ENCODE data around the gene VWCE. TPM values are rescaled to one million over a fixed set of nuclear protein-coding genes. Genes with fewer than 3 reads are reported as not detected.

Gene VWCE
- total RNA-seq, 1 donor from 2014 or later: 20.0 TPM

DNA sequence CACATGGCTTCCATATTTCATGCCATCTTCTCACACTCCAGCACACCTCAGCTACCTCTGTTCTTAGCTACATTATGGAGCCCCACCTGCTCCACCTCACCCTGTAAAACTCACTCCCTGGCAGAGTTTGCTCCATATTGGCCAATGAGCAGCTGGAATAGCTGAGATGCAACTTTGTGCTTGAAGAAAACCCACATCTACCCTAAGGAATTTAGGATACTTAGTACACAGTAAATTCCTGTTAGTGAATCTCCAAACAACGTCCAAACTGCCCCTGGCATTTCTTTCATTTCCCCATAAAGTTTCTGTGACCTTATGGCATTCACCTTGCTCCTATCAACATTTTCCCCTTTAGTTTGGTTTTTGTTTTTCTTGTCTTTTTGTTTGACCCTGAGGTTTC is 2.2 kb upstream of the VWCE start:
- H3K27ac Mint-ChIP-seq: peak overlapping the region; percentile 10
- no peak for DNase-seq (ENCODE audit: extremely low spot score, unreplicated experiment)
- peak overlapping the region; percentile 40 for H3K4me3 Mint-ChIP-seq
- H3K4me1 Mint-ChIP-seq (ENCODE audit: unreplicated experiment): peaks cover 24% of the 10 kb centered on the region
- H3K36me3 Mint-ChIP-seq: peaks cover 34% of the 10 kb centered on the region
- TF ChIP-seq, protein P1, sequence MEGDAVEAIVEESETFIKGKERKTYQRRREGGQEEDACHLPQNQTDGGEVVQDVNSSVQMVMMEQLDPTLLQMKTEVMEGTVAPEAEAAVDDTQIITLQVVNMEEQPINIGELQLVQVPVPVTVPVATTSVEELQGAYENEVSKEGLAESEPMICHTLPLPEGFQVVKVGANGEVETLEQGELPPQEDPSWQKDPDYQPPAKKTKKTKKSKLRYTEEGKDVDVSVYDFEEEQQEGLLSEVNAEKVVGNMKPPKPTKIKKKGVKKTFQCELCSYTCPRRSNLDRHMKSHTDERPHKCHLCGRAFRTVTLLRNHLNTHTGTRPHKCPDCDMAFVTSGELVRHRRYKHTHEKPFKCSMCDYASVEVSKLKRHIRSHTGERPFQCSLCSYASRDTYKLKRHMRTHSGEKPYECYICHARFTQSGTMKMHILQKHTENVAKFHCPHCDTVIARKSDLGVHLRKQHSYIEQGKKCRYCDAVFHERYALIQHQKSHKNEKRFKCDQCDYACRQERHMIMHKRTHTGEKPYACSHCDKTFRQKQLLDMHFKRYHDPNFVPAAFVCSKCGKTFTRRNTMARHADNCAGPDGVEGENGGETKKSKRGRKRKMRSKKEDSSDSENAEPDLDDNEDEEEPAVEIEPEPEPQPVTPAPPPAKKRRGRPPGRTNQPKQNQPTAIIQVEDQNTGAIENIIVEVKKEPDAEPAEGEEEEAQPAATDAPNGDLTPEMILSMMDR (conservative IDR thresholded peaks at IDR 0.05): no peak
- no peaks in the 10 kb centered on the region for H3K9me3 Mint-ChIP-seq
- peaks cover 15% of the 10 kb centered on the region for H3K27me3 Mint-ChIP-seq

DNA sequence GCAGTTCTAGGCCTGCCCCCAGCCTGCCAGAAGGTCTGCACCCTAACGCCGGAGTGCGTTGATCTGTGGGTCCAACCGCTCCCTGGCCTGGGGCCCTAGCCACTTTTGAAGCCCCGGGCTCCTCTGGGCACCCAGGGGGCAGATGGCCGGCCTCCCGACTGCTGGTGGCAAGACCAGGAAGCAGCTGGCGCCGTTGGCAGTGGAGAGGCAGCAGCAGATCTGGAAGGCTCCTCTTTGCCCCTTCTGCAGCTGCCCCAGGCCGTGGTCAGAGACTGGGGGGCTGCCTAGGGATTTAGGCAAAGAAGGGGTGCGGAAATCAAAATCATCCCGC is 445 bp upstream of the VWCE start:
- peaks cover 17% of the 10 kb centered on the region for H3K27me3 Mint-ChIP-seq
- no peak for DNase-seq (ENCODE audit: extremely low spot score, unreplicated experiment)
- H3K4me1 Mint-ChIP-seq (ENCODE audit: unreplicated experiment): peaks cover 24% of the 10 kb centered on the region
- H3K4me3 Mint-ChIP-seq: peak overlapping the region; percentile 80
- H3K9me3 Mint-ChIP-seq: no peaks in the 10 kb centered on the region
- peaks cover 22% of the 10 kb centered on the region for H3K36me3 Mint-ChIP-seq
- H3K27ac Mint-ChIP-seq: no peak overlapping the region
- TF ChIP-seq, protein P1 (conservative IDR thresholded peaks at IDR 0.05): no peak

DNA sequence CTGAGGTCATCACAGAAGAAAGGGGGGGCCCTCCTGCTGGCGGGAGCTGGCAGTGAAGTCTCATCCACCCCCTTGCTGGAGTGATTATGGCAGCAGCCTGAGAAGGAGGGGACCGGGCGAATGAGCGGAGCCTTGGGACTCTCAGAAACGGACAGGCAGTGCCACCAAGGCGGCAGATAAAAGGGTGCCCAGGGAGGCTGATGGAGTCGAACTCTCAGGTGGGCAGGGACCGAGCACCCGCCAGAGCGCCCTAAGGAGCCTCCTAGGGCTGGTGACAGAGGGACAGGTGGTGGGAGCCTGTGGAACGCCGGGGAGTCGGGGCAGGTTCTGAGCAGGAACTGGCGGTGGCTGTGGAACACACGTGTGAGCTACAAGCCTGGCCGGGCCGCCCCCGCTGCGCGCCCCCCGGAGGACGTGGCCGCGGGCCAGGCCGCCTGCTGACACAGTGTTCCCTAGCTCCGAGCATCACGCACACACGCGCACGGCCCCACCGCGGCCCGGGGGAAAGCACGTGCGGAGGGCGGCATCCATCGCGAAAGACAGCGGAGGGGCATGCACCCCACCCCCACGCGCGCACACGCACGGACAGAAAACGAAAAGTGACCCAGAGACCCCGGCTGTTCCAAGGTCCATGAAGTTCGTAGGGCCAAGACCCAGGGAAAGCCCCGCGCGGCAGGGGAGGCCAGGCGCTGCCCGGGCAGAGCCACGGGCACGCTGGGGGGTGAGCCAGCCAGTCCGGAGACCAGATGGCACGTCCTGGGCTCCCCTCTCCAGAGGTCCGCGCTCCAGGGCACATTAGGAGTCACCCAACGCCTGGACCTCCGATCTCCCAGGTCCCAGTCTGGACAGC is 1.0 kb downstream of the VWCE start:
- Mint-ChIP-seq H3K4me1 (ENCODE audit: unreplicated experiment) (peaks cover 24% of the 10 kb centered on the region), H3K27ac (peak overlapping the region; percentile 84), H3K9me3 (no peaks in the 10 kb centered on the region)

DNA sequence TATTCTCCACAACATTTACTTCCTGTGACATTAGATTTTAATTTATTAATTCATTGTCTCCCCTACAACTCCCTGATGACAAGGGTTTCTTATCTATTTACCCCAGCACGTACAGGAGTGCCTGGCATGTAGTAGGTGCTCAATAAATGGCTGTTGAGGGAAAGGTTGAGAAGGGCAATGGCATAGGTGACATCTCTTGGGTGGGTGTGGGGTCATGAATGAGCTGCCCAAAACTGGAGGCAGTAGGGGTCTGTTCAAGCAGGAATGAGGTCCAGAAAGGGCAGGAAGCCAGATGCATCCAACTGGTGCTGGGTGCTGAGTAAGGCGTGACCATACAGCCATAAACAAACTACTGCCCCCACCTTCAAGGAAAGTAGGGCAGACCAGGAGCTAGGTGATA is 2.8 kb downstream of the VWCE start:
- no peak for DNase-seq (ENCODE audit: extremely low spot score, unreplicated experiment)
- Mint-ChIP-seq H3K4me3 (peak overlapping the region; percentile 74), H3K36me3 (peaks cover 8% of the 10 kb centered on the region), H3K9me3 (no peaks in the 10 kb centered on the region), H3K27me3 (peaks cover 17% of the 10 kb centered on the region), H3K4me1 (ENCODE audit: unreplicated experiment) (peaks cover 15% of the 10 kb centered on the region), H3K27ac (no peak overlapping the region)
- TF ChIP-seq, protein P1 (conservative IDR thresholded peaks at IDR 0.05): no peak

More for the DNA sequence above, 1.0 kb downstream of the VWCE start:
- DNase-seq (ENCODE audit: extremely low spot score, unreplicated experiment): peak; percentile 75
- Mint-ChIP-seq H3K27me3 (peaks cover 17% of the 10 kb centered on the region), H3K36me3 (peaks cover 18% of the 10 kb centered on the region), H3K4me3 (peak overlapping the region; percentile 90)
- TF ChIP-seq, protein P1 (conservative IDR thresholded peaks at IDR 0.05): no peak

DNA sequence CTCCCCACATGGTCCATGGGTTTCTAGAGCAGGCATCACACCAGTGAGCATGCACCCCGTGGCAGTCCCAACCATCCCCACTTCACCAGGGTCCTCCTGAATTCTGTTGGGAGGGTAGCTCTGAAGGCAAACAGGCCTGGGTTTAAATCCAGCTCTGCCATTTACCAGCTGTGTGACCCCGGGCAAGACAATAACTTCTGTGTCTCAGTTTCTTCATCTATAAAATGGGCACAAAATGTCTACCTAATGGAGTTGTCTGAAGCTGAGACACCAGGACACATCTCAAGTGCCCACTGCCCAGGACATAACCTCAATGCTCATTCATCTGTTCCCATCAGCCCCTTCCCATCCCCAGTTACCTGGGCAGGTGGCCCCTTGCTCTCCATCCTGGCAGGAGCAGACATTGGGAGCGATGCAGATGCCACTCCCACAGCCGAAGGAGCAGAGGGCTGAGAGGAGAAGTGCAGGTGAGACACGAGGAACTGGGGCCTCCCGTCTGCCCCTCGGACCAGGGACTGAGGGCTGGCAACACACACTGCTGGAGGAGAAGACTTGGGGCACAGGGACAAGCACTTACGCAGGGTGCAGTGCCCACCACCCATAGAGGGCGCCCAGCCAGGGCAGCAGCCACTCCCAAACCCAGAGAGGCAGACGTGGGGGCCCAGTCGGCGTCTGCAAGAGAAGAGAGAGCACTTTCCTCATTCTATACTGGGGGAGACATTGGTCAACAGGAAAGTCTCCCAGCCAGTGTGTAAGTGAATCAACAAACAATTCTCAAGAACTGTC is 4.0 kb downstream of the VWCE start:
- peaks cover 5% of the 10 kb centered on the region for H3K36me3 Mint-ChIP-seq
- H3K9me3 Mint-ChIP-seq: no peaks in the 10 kb centered on the region
- no peak overlapping the region for H3K27ac Mint-ChIP-seq
- peaks cover 16% of the 10 kb centered on the region for H3K27me3 Mint-ChIP-seq
- H3K4me1 Mint-ChIP-seq (ENCODE audit: unreplicated experiment): peaks cover 10% of the 10 kb centered on the region
- DNase-seq (ENCODE audit: extremely low spot score, unreplicated experiment): no peak
- no peak overlapping the region for H3K4me3 Mint-ChIP-seq
- TF ChIP-seq, protein P1 (conservative IDR thresholded peaks at IDR 0.05): no peak
